GM19025 (cell line): ENCODE results near the gene NCMAP.

Source experiments
- ATAC-seq: cut with Tn5 transposase; IDR thresholded peaks from one replicate; pipeline ENCODE4 v1.9.1; 2021; ENCODE audit warnings: mild to moderate bottlenecking, low read depth, moderate library complexity; ENCODE audit not compliant: unreplicated experiment

Gene NCMAP

DNA sequence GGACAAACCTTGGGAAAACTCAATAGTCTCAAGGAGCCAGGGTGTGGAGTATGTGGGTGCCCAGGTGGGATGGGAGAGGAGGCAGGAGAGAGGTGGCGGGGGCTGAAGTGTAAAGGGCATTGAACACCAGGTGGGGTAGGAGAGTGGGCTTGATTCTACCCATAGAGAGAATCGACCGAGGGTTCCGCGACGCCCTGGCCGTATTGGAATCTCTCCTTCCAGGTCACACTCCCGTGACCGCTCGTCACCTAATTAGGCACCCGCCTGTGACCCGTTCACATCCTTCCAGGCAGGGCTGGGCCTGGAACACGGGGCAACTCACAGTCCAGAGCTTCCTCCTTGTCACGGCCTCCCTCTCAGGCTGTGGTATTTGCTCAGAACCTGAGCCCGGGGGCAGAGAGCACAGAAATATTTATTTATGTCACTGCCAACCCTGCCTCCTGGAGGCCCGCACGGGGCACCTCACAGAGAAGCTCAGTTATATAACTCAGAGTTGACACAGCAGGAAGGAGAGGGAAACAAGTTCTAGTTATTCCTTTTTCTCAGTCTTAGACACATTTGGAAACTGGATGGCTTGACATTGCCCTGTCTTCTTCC is 12.0 kb downstream of the NCMAP start:
- ATAC-seq: no peak

- no peak for ATAC-seq
Measured at GRCh38 chr1:24568475-24568874, 12.6 kb downstream of the NCMAP start.

- no peak for ATAC-seq
Measured at GRCh38 chr1:24570265-24571125, 14.6 kb downstream of the NCMAP start.

DNA sequence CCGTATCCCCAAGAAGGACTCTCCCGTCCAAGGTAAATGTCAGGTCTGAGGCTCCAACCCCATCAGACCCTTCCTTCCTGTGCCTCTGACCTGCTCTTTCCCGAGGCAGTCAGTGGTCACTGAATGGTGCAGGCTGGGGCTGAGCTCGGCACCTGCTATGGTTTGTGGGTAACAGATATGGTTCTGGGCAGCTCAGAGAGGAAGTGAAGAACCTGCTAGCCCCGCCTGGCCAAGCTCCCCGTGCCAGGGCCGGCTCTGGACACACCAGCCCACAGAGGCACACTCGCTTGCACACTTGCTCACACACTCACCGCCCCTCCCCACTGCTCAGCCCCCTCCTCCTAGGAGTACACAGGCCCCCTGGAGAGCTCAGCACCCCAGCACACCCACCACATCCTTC is 16.4 kb downstream of the NCMAP start:
- no peak for ATAC-seq

- ATAC-seq: no peak
Measured at GRCh38 chr1:24575905-24576587, 20.2 kb downstream of the NCMAP start.

GRCh38 chr1:24578846-24579245 is 23.0 kb downstream of the NCMAP start:
- ATAC-seq: no peak

- no peak for ATAC-seq
Measured at GRCh38 chr1:24580756-24581155, 24.9 kb downstream of the NCMAP start.

- ATAC-seq: no peak
Measured at GRCh38 chr1:24584171-24584647, 28.3 kb downstream of the NCMAP start.

GRCh38 chr1:24586119-24586518 is 30.2 kb downstream of the NCMAP start:
- no peak for ATAC-seq

DNA sequence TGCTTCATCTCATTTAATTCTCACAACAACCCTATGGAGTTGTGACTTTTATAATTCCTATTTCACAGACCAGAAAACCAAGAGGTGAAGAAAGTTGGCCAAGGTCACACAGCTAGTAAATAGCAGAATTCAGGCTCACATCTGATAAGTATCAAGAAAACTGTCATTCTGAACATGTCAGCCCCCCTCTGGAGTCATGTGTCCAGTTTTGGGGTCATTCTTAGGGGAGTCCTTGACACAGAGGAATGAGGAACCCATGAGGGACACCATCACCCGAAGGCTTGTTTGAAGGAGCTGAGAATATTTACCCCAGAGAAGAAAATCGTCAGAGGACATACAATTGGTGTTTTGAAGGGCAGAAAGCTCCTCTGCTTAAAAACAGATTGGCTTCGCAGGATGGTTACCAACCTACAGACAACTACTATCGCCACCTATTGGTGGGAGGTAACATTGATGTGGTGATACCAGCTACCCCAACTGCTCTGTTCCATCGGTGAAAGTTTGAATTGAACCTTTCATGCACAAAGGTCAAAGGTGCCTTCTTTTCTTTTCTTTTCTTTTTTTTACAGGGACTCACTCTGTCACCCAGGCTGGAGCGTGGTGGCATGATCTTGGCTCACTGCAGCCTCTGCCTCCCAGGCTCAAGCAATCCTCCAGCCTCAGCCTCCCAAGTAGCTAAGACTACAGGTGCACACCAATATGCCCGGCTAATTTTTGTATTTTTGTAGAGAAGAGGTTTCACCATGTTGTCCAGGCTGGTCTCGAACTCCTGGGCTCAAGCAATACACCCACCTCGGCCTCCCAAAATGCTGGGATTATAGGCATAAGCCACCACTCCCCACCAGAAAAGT is 31.3 kb downstream of the NCMAP start:
- ATAC-seq: no peak

DNA sequence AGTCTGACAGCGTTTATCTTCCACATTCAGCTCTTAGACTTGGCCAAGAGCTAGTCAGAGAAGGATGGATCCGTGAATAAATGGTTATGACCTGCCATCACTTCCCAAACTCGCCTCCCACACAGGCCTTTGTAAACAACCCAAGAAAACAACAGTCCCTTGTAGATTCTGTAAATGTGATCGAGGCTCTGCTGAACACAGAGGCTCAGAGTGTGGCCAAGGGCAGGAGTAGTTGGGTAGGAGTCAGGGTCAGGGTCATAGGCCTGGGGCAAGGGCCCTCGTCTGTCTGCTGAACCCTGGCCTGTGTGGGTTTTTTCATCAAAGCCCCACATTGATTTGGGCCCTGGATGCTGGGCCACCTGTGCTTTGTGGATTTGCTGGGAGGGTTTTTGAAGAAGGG is 32.7 kb downstream of the NCMAP start:
- ATAC-seq: no peak

GRCh38 chr1:24589200-24589599 is 33.3 kb downstream of the NCMAP start:
- no peak for ATAC-seq

DNA sequence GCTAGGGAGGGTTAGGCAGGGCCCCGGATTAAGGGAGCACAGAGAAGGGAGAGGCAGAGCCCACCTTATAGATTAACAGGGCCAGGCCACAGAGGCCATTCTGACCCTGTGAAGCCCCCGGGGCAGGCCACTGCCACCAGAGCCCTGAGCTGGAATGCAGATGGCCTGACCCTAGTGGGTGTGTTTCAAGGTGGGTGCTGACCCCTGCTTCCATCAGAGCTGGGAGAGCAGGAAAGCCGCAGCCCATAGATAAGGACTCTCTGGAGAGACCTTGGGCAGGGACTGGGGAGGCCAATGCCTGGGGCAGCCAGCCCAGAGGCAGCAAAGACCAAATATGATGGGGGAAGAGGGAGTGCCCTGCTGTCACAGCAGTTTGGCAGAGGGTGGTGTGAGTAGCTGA is 35.9 kb downstream of the NCMAP start:
- ATAC-seq: no peak

- no peak for ATAC-seq
Measured at GRCh38 chr1:24594328-24594598, 38.4 kb downstream of the NCMAP start.

- no peak for ATAC-seq
Measured at GRCh38 chr1:24596401-24596880, 40.6 kb downstream of the NCMAP start.

DNA sequence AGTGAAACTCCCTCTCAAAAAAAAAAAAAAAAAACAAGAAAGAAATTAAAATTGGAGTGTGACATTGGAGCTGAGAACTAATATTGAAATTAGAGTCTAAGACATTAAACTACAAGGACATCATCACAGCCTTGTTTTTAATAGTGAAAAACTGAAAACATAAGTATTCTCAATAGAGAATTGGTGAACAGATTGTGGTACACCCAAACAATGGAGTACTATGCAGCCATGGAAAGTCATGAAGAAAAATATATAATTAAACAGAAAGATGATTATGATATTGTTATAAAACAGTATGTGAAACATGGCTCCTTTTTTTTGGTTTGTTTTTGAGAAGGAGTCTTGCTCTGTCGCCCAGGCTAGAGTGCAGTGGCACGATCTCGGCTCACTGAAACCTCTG is 43.4 kb downstream of the NCMAP start:
- ATAC-seq: no peak

GRCh38 chr1:24600551-24600950 is 44.7 kb downstream of the NCMAP start:
- no peak for ATAC-seq

DNA sequence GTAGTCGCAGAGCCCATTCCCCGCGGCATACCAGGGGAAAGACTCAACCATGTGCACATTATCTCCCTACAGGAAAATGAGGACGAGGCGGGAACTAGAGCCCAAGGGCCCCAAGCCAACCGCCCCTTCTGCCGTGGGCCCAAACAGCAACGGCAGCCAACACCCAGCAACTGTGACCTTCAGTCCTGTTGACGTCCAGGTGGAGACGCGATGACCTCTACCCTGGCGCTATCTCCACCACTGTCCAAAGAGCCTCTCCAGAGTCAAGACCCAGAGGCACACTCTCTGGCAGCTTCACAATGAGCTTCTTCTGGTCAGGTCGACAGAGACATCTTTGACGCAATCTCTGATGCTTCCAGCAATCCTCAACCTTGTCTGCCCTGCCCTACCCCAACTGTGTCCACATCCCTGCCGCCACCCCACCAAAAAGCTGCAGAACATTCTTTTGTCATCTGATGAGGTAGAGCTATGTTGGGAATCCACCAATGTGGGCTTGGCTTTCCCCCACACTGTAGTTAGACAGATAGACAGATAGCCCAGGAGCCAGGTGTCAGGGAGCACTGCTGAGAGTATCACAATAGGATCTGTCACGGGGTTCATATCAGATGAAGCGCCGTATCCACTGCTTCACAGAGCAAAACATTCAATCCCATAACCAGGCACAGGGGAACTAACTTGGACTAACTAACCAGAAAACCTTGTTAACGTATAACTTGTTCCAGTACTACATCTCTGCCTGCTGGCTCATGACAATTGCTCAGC is 49.8 kb downstream of the NCMAP start:
- no peak for ATAC-seq

GRCh38 chr1:24606296-24606605 is 50.4 kb downstream of the NCMAP start:
- ATAC-seq: no peak

DNA sequence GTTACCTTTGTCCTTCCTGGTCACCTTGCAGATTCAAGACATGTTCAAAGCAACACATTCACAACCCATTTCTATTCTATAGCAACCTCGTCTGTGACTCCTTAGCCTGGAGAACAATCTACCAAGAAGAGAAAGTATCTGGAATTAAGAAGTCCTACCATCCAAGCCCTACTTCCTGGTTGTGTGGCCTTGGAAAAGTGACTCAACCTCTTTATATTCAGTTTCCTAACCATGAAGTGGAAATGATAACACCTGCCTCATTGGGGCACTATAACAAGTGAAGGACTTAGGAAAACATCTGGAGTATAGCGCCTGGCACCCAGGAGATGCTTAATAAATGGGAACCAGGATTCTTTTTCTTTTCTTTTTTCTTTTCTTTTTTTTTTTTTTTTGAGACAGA is 50.7 kb downstream of the NCMAP start:
- ATAC-seq: no peak
